T-helper 1 cell (primary cell): ENCODE data around the gene ARL8A.
"Not testable (repeated sequence)": the region's sequence is repeated elsewhere in the genome, so short reads cannot be mapped to it uniquely, and the experiment has no call there.

ENCODE experiments used
- DNase-seq, 5 donors: peaks; one replicate each; pipeline ENCODE4 v3.0.0-alpha.2; 2012 to 2020

ARL8A gene

GRCh38 chr1:202112859-202113689 is 31.5 kb downstream of the ARL8A start:
- no peak for DNase-seq

- DNase-seq, result not testable (repeated sequence)
Observed at GRCh38 chr1:202111589-202111988, 32.9 kb downstream of the ARL8A start.

- DNase-seq, result no peak
Observed at GRCh38 chr1:202110977-202111376, 33.6 kb downstream of the ARL8A start.

GRCh38 chr1:202107801-202108731 is 36.5 kb downstream of the ARL8A start:
- DNase-seq, result no peak

GRCh38 chr1:202107321-202107761 is 37.2 kb downstream of the ARL8A start:
- no peak for DNase-seq

GRCh38 chr1:202106340-202107254 is 37.9 kb downstream of the ARL8A start:
- no peak for DNase-seq

GRCh38 chr1:202105571-202106339 is 38.8 kb downstream of the ARL8A start:
- no peak for DNase-seq

- DNase-seq, result no peak
Observed at GRCh38 chr1:202104073-202104472, 40.5 kb downstream of the ARL8A start.

- no peak for DNase-seq
Observed at GRCh38 chr1:202101184-202101583, 43.4 kb downstream of the ARL8A start.

- no peak for DNase-seq
Observed at GRCh38 chr1:202093858-202094257, 50.7 kb downstream of the ARL8A start.

- no peak for DNase-seq
Observed at GRCh38 chr1:202090994-202091393, 53.5 kb downstream of the ARL8A start.

- no peak for DNase-seq
Observed at GRCh38 chr1:202088206-202088605, 56.3 kb downstream of the ARL8A start.

GRCh38 chr1:202086579-202087350 is 57.8 kb downstream of the ARL8A start:
- DNase-seq, result no peak

GRCh38 chr1:202085682-202086373 is 58.7 kb downstream of the ARL8A start:
- DNase-seq, result no peak

GRCh38 chr1:202084791-202085681 is 59.5 kb downstream of the ARL8A start:
- DNase-seq, result no peak
